ENCODE data around the gene PSIP1.
"Not testable (repeated sequence)": the region's sequence is repeated elsewhere in the genome, so short reads cannot be mapped to it uniquely, and the experiment has no call there.

PSIP1 gene

GRCh38 chr9:15433191-15433590, 77.6 kb downstream of the PSIP1 start:
- no peak for DNase-seq (ENCODE audit: low read depth)

GRCh38 chr9:15430920-15431844, 79.6 kb downstream of the PSIP1 start:
- no peak for DNase-seq (ENCODE audit: low read depth)

- DNase-seq (ENCODE audit: low read depth): not testable (repeated sequence)
These were observed 83.1 kb downstream of the PSIP1 start for GRCh38 chr9:15427702-15428101.

GRCh38 chr9:15426019-15426418, 84.8 kb downstream of the PSIP1 start:
- no peak for DNase-seq (ENCODE audit: low read depth)

- DNase-seq (ENCODE audit: low read depth): peak; percentile 13
These were observed 87.4 kb downstream of the PSIP1 start for GRCh38 chr9:15423231-15423985.

- DNase-seq (ENCODE audit: low read depth): peak; percentile 65
These were observed 88.2 kb downstream of the PSIP1 start, which contains the start of gene SNAPC3 for GRCh38 chr9:15422372-15423230. Gene SNAPC3 (plus strand): TSS chr9:15422876. CDS start chr9:15422880, 4 bp downstream.

- DNase-seq (ENCODE audit: low read depth): peak; percentile 2
These were observed 88.8 kb downstream of the PSIP1 start for GRCh38 chr9:15421990-15422371.

GRCh38 chr9:15421532-15421931, 89.2 kb downstream of the PSIP1 start:
- DNase-seq (ENCODE audit: low read depth): no peak

- DNase-seq (ENCODE audit: low read depth): no peak
These were observed 90.0 kb downstream of the PSIP1 start for GRCh38 chr9:15420796-15421195.

GRCh38 chr9:15417626-15418025, 93.1 kb downstream of the PSIP1 start:
- no peak for DNase-seq (ENCODE audit: low read depth)

- no peak for DNase-seq (ENCODE audit: low read depth)
These were observed 93.9 kb downstream of the PSIP1 start for GRCh38 chr9:15416880-15417279.

All from HS-5 (cell line).